Anterior cingulate cortex (tissue), 58 donors: ENCODE measurements around the gene CCSER1.
"Not testable (repeated sequence)": the region's sequence is repeated elsewhere in the genome, so short reads cannot be mapped to it uniquely, and the experiment has no call there.

Experiments used
- DNase-seq, 58 donors: peaks; one replicate each; lab custom pipeline; 2025; lab: John Stamatoyannopoulos, UW

The CCSER1 gene

DNA sequence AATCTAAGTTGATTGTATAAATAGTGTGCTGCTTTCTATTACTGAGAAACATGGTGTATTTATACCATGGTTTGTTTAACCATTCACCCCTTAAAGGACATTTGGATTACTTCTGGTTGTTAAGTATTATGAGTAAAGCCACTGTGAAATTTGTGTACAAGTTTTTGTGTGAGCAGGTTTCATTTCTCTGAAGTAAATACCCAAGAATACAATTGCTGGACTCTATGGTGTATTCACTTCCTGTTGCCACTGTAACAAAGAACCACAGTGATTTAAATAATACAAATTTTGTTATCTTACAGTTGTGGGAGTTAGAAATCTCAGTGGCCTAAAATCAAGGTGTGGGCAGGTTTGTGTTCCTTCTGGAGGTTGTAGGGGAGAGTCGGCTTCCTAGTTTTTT lies 869.6 kb downstream of the CCSER1 start:
- DNase-seq = no peak

DNA sequence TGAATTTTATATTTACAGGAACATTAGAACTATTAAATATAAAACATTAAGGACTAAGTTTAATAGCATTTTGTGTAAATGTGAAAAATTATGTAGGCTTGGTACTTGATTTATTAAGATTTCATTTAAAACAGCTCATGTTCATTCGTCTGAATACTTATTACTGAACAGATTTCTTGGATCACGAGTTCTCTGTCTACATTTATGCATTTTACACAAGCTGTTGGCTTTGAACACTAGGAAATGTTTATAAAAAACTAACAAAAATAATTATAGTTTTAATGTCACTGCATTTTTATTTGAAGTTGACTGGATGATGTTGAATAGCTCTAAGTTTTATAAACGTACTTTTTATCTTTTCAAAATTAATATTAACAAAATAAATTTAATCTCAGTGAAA lies 888.7 kb downstream of the CCSER1 start:
- no peak for DNase-seq

DNA sequence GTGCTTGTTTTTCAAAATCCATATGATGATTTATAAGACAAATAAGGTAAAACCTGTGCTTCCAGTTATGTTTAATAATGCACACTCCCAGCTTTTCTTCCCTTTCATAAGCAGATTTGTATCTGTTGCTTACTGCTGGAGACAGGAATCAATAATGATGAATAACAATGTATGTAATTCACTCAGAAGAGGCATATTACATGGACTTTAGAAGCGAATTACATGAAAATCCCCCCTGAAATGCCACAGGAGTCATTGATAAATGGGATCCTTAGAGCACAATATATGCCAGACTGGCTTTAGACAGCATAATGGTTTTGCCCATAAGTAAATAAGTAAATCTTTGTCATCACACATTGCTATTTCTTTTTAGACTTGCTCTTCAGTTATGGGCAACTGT lies 892.3 kb downstream of the CCSER1 start:
- DNase-seq = no peak

DNA sequence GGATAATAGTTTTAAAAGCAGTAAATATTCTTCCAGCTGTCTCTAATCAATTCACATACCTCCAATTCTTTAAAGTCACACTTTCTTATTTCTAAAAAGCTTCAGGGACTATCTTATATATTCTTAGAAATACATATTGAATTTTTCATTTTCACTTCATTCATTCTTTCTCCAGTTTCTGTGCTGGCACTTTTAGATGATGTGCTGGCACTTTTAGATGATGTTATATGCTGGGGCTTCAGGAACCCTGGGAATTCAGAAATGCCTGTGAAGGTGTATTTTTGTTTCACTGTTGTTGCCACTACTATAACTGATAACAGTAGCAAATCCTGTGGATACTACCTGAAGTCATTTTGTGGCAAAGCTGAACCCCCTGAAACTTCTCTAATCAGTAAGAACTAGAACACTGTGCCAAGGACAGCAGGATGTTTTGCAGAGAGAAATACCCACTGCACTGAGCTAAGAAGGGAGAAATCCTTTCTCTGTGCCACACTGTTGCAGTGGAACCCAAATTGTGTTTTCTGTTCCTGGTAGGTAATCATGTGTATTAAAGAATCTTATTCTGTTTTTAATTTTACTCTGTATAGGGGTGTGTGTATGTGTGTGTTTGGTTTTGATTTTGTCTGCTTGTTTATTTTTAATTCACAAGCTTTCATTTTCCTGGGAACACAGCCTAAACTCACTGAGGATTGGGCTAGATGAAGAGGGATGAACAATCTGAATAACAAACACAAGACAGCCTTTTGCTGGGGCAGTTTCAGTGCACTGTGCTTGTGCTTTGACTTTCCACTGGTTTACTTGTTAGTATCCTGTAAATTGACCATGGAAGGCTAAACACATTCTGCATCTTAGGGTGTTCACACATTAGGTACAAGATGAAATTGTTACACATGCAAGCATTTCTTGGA lies 898.3 kb downstream of the CCSER1 start:
- DNase-seq = no peak

DNA sequence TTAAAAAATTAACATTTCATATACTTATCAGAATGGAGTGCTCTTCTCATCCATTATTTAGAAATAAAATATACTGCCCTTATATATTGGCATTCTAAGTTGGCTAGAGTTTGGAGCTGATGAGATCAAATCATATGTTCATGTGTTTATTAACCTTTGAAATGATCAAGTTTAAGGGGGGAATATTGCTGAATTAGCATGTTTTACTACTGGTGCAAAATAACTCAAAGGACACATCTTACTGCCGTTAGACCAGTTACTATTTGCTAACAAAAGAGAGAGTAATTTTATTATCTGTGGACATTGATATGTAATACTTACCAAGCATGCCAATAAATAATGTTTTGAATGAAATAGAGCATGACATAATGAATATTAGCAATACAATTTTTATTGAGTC lies 901.0 kb downstream of the CCSER1 start:
- no peak for DNase-seq

DNA sequence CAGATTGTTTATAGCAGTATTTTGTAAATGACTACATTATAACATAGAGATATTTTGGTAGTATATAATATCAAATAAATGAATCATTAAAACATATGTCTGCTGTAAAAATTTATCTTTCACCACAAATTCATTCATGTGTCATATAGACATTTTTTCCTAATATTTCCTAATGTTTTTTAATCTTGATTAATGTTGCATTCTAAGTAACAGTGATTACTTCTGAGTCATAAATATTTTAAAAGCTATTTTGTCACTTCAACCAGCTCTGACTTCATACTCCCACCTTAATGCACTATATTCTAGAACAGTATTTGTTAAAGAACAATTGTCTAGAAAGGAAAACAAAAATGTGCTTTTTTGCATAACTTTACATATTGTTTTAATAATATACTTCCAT lies 904.6 kb downstream of the CCSER1 start:
- no peak for DNase-seq

DNA sequence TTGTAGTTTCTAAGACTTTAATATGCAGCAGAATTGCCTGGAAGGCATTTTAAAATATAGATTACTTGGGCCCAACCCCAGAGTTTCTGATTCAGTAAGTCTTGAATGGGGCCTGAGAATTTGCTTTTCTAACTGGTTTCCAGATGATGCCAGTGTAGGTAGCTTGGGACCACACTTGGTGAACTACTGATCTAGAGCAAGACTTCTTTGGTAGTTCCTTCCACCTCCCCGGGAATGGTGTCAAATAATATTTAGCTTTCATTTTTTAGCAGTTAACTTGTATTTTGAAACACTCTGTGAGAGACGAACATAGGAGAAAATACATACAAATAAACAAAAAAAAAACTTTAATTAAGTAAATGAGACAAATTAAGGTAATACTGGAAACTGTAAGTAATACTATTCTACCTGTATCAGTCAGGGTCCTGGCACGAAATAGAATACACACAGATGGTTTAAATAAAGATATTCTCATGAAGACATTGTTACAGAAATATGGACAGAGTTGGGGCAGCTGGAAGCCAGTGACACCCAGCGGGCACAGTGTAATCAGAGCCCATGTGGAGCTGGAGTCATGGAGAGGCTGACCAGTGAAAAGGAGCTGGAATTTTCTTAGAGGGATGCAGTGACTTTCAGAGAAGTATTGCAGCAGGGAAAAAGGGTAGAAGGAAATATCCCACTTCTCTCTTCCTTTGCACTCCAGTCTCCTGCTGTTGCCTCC lies 905.7 kb downstream of the CCSER1 start:
- DNase-seq = no peak

DNA sequence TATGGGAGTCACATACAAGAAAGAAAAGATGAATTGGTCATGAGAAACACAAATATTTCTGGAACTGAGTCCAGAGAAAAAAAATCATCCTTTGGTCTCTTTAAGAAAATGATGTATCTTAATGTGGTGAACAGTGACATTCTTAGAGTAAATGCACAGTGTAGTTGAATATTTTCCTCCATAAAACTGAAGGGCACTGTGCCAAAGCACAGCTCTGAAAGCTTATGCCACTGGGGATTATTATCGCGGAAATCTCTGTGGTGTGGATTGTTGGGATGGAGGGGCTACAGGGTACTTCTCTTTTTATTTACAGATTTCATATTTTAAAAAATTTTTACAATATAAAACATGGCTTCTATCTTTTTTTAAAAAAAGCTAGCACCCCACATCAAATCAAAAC lies 908.1 kb downstream of the CCSER1 start:
- no peak for DNase-seq

DNA sequence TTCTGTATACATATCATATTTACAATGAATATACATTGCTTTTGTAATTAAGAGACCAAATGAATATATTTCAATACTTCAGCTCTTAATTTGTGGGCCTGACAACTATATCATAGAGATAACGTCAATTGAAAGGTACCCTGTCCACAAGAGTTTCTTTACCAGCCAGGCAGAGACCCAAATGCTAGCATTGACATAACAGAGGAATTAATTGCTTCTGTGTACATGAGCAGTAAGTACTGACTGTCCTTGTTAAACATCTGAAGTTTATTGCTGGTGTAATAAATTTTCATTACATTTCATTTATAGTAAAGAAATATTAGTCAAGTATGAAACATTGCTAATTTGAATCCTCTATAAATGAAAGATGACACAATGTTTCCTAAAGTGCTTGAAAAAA lies 910.8 kb downstream of the CCSER1 start:
- DNase-seq = no peak

DNA sequence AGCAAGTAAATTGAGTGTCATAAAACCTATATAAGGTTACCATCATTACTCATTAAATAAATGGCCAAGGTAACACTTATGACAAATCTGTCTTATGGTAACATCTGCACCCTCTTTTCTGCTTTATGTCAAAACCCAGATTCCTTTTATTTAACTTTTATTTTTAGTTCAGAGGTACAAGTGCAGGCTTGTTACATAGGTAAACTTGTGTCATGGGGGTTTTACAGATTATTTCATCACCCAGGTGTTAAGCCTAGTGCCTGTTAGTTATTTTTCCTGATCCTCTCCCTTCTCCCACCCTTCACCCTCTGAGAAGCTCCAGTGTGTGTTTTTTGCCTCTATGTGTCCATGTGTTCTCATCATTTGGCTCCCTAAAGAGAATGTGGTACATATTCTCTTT lies 930.7 kb downstream of the CCSER1 start:
- DNase-seq = no peak

DNA sequence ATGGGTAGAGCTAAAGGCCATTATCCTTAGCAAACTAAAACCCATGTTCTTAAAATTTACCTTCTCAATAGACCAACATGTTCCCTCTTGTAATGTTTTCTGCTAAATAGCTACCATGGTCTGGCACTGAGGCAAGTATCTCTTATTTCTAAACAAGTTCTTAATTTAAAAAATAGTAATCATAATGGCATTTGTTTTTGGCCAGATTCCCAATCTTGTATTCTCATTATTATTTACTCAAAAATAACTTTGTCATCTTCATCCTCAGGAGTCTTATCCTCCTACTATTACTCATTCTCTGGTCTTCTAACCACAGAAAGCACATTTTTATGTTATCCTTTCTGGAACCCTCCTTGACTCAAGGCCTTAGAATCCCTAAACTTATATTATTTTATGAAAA lies 931.2 kb downstream of the CCSER1 start:
- no peak for DNase-seq

DNA sequence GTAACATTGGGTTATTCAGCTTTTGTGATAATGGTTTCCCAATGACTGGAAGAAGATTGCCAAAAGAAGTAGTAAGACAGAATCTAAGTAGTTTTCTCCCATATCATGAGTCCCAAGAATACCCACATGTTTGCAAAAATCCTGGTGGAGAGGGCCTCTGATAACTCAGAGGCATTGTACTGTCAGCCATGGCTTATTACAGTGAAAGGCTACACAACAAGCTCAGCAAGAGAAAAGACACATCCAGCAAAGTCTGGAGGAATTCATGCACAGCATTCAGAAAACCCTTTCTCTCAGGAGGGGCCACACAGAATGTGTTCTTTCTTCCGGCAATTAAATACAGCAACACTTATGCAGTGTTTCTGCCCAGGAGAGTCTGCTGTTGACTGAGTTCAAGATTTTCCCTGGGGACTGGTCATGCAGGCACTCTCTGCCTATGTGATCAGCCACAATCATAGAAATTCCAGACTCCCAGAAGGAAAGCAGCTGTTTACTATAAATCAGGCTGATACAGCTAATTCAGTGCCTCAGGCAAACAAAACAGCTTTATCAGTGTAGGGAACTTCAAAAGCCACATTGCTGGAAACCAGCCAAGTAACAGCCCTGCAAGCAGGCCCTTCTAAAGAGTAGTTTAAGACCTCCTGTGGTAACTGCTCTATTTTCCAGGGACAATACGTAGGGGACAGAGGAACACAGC lies 937.1 kb downstream of the CCSER1 start:
- peak in 1 of 58 donors; percentile 0 for DNase-seq

DNA sequence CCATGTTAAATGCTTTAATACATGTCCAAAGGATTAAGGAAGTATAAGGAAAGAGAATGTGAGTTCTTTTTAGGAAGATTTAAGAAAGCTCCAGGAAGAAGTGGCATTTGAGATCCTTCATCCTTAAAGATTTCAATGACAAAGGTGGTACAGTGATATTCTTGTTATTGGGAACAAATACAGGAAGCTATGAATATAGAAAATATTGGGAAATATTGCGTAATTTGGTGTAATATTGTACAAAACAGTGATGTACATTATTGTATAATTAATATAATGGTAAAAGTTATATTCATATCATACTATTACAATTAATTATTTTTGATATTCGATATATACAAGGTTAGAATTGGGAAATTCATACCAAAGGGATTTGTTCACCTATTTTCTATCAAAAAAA lies 937.9 kb downstream of the CCSER1 start:
- DNase-seq = no peak

DNA sequence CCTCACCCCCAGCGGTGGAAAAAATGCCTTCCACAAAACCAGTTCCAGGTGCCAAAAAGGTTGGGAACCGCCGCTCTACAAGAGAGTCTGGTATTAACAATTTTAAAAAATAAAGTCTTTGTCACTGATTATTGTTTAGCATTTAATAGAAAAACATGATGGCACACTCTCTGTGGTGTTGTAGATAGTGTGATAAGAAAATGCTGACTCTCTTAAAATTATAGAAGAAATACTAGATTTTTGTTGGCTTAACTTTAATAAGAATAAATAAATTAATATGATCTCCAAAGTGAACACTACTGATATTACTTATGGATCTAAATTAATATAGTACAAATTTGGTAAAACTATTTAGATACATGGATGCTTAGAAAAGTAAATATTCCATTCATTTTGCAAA lies 943.5 kb downstream of the CCSER1 start:
- no peak for DNase-seq

DNA sequence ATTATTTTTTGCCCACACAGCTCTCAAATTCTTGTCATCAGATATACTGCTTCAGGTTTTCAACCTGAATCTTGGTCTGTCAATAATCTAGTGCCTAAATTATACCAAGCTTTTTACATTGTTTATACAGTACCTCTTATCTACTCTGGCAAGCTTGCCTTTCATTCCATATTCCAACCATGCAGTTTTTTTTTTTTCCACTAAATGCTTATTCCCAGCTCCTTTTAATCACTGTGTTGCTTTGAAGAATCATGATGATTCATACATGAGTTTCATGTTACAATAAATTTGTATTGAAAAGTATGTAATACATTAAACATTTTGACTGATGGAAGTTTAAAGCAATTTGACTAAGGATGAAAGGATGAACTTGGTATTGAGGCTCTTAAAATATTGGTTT lies 949.0 kb downstream of the CCSER1 start:
- no peak for DNase-seq

DNA sequence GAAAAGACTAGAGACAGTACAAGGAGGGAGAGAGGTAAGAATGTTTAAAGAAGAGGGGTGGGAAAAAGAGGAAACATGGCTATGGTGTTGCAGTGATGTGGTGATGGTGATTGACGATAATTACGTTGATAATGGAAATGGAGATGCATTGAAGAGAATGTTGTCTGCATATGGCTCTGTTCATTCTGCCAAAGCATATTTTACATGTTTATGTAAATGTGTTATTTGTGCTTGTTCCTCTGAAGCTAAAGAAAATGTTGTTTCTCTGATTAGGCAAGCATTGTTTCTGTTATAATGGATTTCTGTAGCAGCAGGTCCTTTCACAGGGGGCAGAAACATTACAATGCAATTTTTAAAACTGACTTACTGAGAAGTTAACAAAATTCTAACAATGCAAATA lies 958.8 kb downstream of the CCSER1 start:
- DNase-seq = no peak

DNA sequence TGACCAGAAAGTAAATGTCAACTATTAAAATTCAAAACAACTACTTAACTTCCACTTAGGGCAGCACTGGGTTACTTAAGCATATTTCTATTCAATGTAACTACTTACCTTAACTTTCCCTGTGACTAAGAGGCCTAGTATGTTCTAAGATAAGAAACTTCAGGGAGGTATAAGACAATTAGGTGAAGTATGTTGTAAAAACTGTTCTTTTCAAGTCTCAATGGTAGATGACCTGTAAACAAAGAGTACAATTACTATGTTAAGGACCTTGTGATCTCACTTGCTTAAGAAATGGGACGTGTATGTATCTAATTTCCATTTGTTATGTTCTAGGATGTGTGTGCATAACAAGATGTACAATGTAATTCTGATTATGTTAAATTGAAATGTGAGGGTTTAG lies 960.5 kb downstream of the CCSER1 start:
- DNase-seq = no peak

DNA sequence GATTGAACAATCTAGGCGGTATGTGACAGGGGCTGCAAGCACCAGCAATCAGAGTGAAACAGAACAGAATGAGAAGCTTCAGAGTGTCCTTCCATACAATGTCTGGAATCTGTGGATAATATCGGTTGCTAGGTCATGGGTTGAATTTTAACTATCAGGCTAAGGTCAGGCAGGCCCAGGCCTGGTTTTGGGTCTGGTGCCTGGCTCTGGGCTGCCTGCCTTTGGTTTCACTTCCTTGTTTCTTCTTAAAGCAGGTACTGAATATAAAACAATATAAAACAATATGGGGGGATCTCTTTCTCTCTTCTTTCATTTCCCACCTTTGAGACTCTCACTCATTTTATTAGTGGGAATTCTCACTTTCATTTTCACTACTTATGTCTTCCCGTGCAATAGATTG lies 962.0 kb downstream of the CCSER1 start:
- DNase-seq = no peak

DNA sequence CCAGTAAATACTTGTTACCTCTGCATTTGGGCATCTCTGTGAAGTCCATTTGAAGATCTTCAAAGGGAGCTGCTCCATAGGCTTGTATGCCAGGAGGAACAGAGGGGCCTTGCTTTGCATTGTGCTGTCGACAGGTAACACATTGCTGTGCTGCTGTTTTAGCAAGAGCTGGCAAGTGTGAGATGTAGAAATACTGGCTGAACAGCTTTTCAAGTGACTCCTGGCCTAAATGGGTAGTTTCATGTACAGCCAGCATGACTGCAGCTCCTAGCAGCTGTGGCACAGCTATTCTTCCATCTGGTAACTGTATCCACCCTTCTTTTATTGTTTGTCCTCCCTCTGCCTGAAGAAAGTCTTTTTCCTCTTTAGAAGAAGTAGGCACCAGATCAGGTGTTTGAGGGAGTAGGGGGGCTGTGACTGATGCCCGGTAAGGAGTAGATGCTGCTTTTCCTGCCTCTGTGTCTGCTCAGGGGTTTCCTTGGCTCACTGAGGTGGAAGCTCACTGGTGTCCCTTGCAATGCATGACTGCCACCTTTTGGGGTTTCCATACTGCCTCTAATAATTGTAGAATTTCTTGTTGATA lies 965.3 kb downstream of the CCSER1 start:
- DNase-seq = no peak

DNA sequence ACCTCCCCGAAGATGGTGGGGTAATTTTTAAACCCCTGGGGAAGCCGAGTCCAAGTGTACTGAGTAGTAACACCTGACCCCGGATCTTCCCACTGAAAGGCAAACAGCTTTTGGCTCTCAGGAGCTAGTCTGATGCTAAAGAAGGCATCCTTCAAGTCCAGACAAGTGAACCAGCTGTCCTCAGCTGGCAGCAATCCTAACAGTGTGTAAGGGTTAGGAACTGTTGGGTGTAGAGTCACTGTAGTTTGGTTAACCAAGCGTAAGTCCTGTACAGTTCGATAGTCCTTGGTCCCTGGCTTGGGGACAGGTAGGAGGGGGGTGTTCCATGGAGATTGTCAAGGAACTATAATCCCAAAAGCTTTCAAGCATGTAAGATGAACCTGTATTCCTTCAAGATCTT lies 967.0 kb downstream of the CCSER1 start:
- DNase-seq = not testable (repeated sequence)

DNA sequence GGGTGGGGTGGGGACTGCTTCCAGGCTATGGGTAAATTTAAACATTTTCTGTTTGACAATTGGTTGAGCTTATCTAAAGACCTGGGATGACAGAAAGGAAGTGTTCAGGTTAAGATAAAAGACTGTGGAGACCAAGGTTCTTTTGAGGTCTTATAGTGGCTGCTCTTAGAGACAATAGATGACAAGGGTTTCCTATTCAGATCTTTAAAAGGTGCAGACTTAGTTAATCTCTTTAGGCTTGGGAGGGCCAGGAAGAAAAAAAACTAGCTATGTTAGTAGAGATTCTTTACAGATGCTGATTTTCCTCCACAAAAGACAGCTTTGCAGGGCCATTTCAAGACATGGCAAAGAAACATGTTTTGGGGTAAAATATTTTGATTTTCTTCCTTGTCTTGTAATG lies 972.5 kb downstream of the CCSER1 start:
- no peak for DNase-seq
